T-helper 2 cell treated with Interferon-gamma antibody and Interleukin-4, amounts not matched to agents 5 μg/mL and 100 μg/mL, for 36 hours (primary cell): ENCODE measurements around the gene PEMT.

Source experiments
- DNase-seq: peaks from one replicate; pipeline ENCODE4 v3.0.0; 2021; ENCODE audit warnings: low spot score
- H3K27ac Mint-ChIP-seq: one replicate; pipeline ENCODE4 v1.8.0; 2021; ENCODE audit warnings: mild to moderate bottlenecking, mixed read lengths
- H3K27me3 Mint-ChIP-seq: one replicate; pipeline ENCODE4 v1.8.0; 2021; ENCODE audit warnings: low read depth, mixed read lengths
- H3K36me3 Mint-ChIP-seq: one replicate; pipeline ENCODE4 v1.8.0; 2021; ENCODE audit warnings: low read depth, mixed read lengths
- H3K4me1 Mint-ChIP-seq: one replicate; pipeline ENCODE4 v1.8.0; 2021; ENCODE audit warnings: low read depth, mixed read lengths
- H3K4me3 Mint-ChIP-seq: one replicate; pipeline ENCODE4 v1.8.0; 2022; ENCODE audit warnings: mild to moderate bottlenecking, moderate library complexity, mixed read lengths
- H3K9me3 Mint-ChIP-seq: one replicate; pipeline ENCODE4 v1.8.0; 2021; ENCODE audit warnings: mixed read lengths

PEMT gene

DNA sequence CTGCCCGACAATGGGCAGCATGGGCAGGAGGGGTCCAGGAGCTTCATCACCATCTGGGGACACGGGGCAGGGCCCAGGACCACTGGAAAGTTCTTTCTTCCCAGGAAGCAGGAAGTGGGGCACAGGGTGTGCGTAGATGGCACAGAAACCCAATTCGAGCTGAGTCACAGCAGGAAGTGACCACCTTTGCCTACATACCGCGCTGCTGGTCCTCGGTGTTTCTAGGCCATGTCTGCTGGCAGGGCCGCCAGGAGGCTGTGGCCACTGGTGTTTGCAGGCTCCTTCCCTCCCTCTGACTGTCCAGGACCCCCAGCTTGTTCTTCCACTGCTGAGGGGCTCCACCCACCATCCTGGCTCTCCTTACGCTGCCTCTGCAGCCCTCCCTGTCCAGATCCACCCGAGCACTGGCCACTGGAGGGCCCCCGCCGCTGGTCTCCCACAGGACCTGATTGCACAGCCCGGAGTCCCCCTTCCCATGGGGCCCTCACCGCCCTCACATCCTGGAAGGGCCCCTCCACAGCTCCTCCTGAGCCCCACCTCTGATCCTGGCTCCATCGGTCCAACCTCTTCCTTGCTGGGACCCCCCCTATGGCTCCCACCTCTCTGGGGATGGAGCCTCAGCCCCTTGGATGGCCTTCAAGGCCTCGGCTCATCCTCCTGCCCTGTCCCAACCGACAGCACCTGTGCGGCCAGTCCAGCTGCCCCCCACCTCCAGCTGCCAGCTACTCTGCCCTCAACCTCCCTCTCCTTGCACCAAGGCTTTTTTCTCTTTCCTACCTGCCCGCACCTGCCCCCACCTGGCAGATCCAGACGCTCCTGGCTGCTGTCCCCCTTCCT is 80.8 kb downstream of the PEMT start:
- H3K36me3 Mint-ChIP-seq = no peaks in the 10 kb centered on the region
- H3K4me3 Mint-ChIP-seq = no peak overlapping the region
- no peaks in the 10 kb centered on the region for H3K27me3 Mint-ChIP-seq
- DNase-seq = no peak
- H3K4me1 Mint-ChIP-seq = no peaks in the 10 kb centered on the region
- H3K27ac Mint-ChIP-seq = no peak overlapping the region
- no peaks in the 10 kb centered on the region for H3K9me3 Mint-ChIP-seq

- no peaks in the 10 kb centered on the region for H3K27me3 Mint-ChIP-seq
- no peaks in the 10 kb centered on the region for H3K36me3 Mint-ChIP-seq
- H3K27ac Mint-ChIP-seq = no peak overlapping the region
- no peaks in the 10 kb centered on the region for H3K9me3 Mint-ChIP-seq
- H3K4me1 Mint-ChIP-seq = no peaks in the 10 kb centered on the region
- no peak for DNase-seq
- H3K4me3 Mint-ChIP-seq = no peak overlapping the region
These were observed 81.7 kb downstream of the PEMT start for GRCh38 chr17:17509601-17510425.

- Mint-ChIP-seq H3K4me3 (no peak overlapping the region), H3K4me1 (no peaks in the 10 kb centered on the region), H3K27me3 (no peaks in the 10 kb centered on the region), H3K27ac (no peak overlapping the region), H3K36me3 (no peaks in the 10 kb centered on the region), H3K9me3 (no peaks in the 10 kb centered on the region)
- DNase-seq = no peak
These were observed 82.6 kb downstream of the PEMT start for GRCh38 chr17:17508646-17509591.

GRCh38 chr17:17508019-17508535 is 83.4 kb downstream of the PEMT start:
- Mint-ChIP-seq H3K4me1 (no peaks in the 10 kb centered on the region), H3K27ac (no peak overlapping the region), H3K36me3 (no peaks in the 10 kb centered on the region), H3K27me3 (no peaks in the 10 kb centered on the region), H3K9me3 (no peaks in the 10 kb centered on the region), H3K4me3 (no peak overlapping the region)
- no peak for DNase-seq

DNA sequence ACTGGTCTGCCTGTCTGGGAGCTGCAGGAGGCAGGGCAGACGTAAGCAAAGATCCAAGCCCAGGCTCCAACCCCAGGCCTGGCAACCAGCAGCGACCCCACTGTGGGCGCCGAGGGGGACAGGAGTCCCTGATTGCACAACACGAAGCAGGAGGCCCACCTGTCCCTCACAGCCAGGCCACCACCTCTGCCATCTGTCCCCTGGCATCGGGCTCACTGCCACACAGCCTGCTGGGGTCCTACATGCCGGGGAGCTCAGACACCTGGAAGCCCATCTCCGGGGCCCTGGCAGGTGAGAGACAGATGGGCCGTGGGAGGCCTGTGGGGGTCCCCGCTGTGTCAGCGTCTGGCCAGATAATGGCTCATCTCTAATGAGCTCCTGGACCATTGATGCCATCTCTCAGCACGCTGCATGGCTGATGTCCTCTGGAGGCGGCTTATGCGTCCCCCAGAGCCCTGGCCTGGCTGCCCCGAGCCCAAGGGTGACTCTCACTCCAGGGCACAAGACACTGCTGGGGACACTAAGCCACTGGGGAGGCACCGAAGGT is 84.0 kb downstream of the PEMT start:
- H3K27ac Mint-ChIP-seq = no peak overlapping the region
- no peaks in the 10 kb centered on the region for H3K9me3 Mint-ChIP-seq
- H3K4me3 Mint-ChIP-seq = no peak overlapping the region

GRCh38 chr17:17506893-17507464 is 84.5 kb downstream of the PEMT start:
- no peak overlapping the region for H3K27ac Mint-ChIP-seq
- DNase-seq = no peak
- no peak overlapping the region for H3K4me3 Mint-ChIP-seq
- no peaks in the 10 kb centered on the region for H3K4me1 Mint-ChIP-seq
- H3K36me3 Mint-ChIP-seq = no peaks in the 10 kb centered on the region
- H3K27me3 Mint-ChIP-seq = no peaks in the 10 kb centered on the region
- no peaks in the 10 kb centered on the region for H3K9me3 Mint-ChIP-seq

More for the DNA sequence above, 84.0 kb downstream of the PEMT start:
- H3K36me3 Mint-ChIP-seq = no peaks in the 10 kb centered on the region
- no peaks in the 10 kb centered on the region for H3K4me1 Mint-ChIP-seq
- DNase-seq = no peak
- H3K27me3 Mint-ChIP-seq = no peaks in the 10 kb centered on the region

GRCh38 chr17:17506181-17506741 is 85.2 kb downstream of the PEMT start:
- Mint-ChIP-seq H3K36me3 (no peaks in the 10 kb centered on the region), H3K9me3 (no peaks in the 10 kb centered on the region), H3K27me3 (no peaks in the 10 kb centered on the region), H3K4me3 (no peak overlapping the region), H3K4me1 (no peaks in the 10 kb centered on the region), H3K27ac (no peak overlapping the region)
- DNase-seq = no peak

DNA sequence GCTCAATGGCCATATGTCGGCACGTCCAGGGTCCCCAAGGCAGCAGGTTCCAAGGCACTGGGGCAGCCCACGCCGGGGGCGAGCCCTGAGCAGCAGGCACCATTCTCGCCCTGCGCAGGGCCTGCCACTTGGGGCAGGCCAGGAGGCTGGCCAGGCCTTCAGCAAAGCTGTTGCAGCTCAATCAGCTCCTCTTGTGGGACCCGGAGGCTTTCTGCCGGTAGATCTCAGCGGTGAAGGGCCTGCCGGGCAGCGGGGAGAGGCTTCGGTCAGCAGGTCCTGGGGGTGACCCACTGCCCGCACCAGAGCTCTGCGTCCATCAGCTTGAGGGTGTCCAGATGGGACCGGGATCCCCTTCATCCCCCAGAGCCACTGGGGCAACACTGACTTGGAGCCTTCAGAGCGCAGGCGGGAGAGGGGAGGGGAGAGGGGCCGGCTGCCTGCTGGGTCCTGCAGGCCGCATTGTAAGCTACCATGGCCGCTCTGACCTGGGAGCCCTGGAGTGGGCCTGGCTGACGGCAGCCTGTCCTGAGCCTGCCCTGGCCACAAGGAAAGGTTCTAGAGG is 85.8 kb downstream of the PEMT start:
- Mint-ChIP-seq H3K9me3 (no peaks in the 10 kb centered on the region), H3K4me1 (no peaks in the 10 kb centered on the region), H3K27ac (no peak overlapping the region), H3K4me3 (no peak overlapping the region), H3K27me3 (no peaks in the 10 kb centered on the region), H3K36me3 (no peaks in the 10 kb centered on the region)
- no peak for DNase-seq

DNA sequence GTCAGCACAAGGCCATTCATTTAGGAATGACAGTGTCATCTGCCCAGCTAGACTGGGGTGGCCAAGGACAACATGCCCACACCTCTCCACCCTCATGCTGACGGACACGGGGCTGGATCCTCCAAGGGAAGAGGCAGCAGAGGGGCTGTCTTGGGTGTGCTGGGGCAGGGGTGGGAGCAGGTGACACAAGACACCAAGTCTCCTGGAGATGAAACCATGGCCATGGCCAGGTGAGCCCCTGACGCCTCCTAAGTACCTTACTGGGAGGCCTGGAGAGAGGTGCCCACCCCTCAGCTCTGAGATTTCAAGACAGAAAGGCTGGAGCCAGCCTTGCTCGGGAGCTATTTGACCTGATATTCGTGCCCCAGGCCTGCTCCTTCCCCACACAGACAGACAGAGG is 86.4 kb downstream of the PEMT start:
- Mint-ChIP-seq H3K27me3 (no peaks in the 10 kb centered on the region), H3K9me3 (no peaks in the 10 kb centered on the region), H3K36me3 (no peaks in the 10 kb centered on the region), H3K4me1 (no peaks in the 10 kb centered on the region), H3K4me3 (no peak overlapping the region), H3K27ac (no peak overlapping the region)
- no peak for DNase-seq

GRCh38 chr17:17504341-17505140 is 87.0 kb downstream of the PEMT start:
- Mint-ChIP-seq H3K27me3 (no peaks in the 10 kb centered on the region), H3K4me1 (no peaks in the 10 kb centered on the region), H3K27ac (no peak overlapping the region), H3K9me3 (no peaks in the 10 kb centered on the region), H3K4me3 (no peak overlapping the region), H3K36me3 (no peaks in the 10 kb centered on the region)
- no peak for DNase-seq

- H3K27ac Mint-ChIP-seq = no peak overlapping the region
- H3K27me3 Mint-ChIP-seq = no peaks in the 10 kb centered on the region
- no peak overlapping the region for H3K4me3 Mint-ChIP-seq
- H3K9me3 Mint-ChIP-seq = no peaks in the 10 kb centered on the region
- no peaks in the 10 kb centered on the region for H3K4me1 Mint-ChIP-seq
- DNase-seq = no peak
- no peaks in the 10 kb centered on the region for H3K36me3 Mint-ChIP-seq
These were observed 87.9 kb downstream of the PEMT start for GRCh38 chr17:17503566-17504130.
